Ascending aorta (tissue), 2 donors: ENCODE data around the gene SREBF2. TPM values are rescaled to one million over a fixed set of nuclear protein-coding genes. Genes with fewer than 3 reads are reported as not detected.
"Not testable (repeated sequence)": the region's sequence is repeated elsewhere in the genome, so short reads cannot be mapped to it uniquely, and the experiment has no call there.

ENCODE experiments used
- DNase-seq, 2 donors: peaks; one replicate each; pipeline ENCODE4 v3.0.0-alpha.2; 2019; ENCODE audit warnings: low spot score in 2 of 2
- H3K27ac ChIP-seq, 2 donors: fragments of 200-600 bp; sonication (generic); one replicate each; pipeline ENCODE4 v1.5.1; 2016 to 2017; ENCODE audit warnings: mild to moderate bottlenecking in 1 of 2
- H3K27me3 ChIP-seq: fragments of 200-600 bp; sonication (generic); one replicate; pipeline ENCODE4 v1.5.1; 2017
- H3K36me3 ChIP-seq, 2 donors: fragments of 200-600 bp; sonication (generic); one replicate each; pipeline ENCODE4 v1.5.1; 2016
- H3K4me1 ChIP-seq, 2 donors: fragments of 200-600 bp; sonication (generic); one replicate each; pipeline ENCODE4 v1.5.1; 2016 to 2017; ENCODE audit warnings: mild to moderate bottlenecking in 1 of 2
- H3K4me3 ChIP-seq, 2 donors: fragments of 200-600 bp; sonication (generic); one replicate each; pipeline ENCODE4 v1.5.1; 2016 to 2017; ENCODE audit warnings: mild to moderate bottlenecking in 1 of 2
- H3K9me3 ChIP-seq, 2 donors: fragments of 200-600 bp; sonication (generic); one replicate each; pipeline ENCODE4 v1.5.1; 2016
- intact Hi-C: fragments of 100-400 bp; cut with DNase I; formaldehyde crosslinking; loops from one replicate; pipeline ENCODE4 v1.15.1; 2023
- total RNA-seq: library from RNA; depleted of rRNA; stranded (reverse); fragments of >200 nt; gene quantifications from one replicate; pipeline ENCODE4 v1.1.0, GENCODE V29; 2016
- TF ChIP-seq, protein P1 (sequence below), 3 experiments: fragments of 200-600 bp in 2 of 3; fragments of 450-650 bp in 1 of 3; sonication (generic) in 2 of 3; IDR thresholded peaks; one replicate each; pipeline ENCODE4 v1.5.1; 2016 to 2019; ENCODE audit warnings: antibody characterized with exemption in 3 of 3, mild to moderate bottlenecking in 1 of 3, moderate library complexity in 1 of 3

Gene SREBF2
- total RNA-seq, 1 donor from 2014 or later, result 46.1 TPM

DNA sequence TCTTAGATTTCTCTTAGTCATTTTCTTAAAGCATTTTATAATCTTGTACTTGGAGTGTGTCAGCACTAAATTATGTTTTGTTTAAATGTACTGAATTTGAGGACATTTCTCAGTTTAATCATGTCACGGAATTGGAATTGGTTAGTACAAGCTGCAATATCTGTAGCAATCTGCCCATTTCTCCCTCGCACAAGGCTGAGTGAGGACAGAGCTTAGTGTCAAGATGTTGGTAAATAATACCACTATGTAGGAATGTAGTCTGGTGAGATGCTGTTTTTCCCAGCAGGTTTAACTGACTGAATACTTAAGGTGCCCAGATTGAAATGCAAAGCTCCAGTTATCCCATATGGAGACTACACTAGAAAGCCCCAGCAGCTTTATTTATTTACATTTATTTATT lies 30.6 kb downstream of the SREBF2 start:
- Histone ChIP-seq H3K4me3 (no peak overlapping the region), H3K9me3 (no peaks in the 10 kb centered on the region), H3K36me3 (peaks cover 14 to 20% of the 10 kb centered on the region in 2 donors), H3K27me3 (no peaks in the 10 kb centered on the region), H3K4me1 (no peaks in the 10 kb centered on the region), H3K27ac (no peak overlapping the region)
- intact Hi-C loops, result no loop called here
- no peak for DNase-seq
- TF ChIP-seq, protein P1, sequence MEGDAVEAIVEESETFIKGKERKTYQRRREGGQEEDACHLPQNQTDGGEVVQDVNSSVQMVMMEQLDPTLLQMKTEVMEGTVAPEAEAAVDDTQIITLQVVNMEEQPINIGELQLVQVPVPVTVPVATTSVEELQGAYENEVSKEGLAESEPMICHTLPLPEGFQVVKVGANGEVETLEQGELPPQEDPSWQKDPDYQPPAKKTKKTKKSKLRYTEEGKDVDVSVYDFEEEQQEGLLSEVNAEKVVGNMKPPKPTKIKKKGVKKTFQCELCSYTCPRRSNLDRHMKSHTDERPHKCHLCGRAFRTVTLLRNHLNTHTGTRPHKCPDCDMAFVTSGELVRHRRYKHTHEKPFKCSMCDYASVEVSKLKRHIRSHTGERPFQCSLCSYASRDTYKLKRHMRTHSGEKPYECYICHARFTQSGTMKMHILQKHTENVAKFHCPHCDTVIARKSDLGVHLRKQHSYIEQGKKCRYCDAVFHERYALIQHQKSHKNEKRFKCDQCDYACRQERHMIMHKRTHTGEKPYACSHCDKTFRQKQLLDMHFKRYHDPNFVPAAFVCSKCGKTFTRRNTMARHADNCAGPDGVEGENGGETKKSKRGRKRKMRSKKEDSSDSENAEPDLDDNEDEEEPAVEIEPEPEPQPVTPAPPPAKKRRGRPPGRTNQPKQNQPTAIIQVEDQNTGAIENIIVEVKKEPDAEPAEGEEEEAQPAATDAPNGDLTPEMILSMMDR (IDR thresholded peaks at IDR 0.05), result no peak

DNA sequence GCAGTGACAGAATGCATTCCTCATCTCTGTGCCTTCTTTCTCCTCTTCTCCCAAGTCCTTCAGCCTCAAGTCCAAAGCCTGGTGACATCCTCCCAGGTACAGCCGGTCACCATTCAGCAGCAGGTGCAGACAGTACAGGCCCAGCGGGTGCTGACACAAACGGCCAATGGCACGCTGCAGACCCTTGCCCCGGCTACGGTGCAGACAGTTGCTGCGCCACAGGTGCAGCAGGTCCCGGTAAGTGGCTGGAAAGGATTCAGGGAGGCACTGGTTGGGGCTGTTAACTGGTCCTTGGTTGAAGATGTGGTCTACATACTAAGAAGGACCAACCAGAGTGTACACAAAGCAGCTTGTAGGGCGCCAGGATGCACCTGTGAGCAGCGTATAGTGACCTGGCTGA lies 35.7 kb downstream of the SREBF2 start:
- Histone ChIP-seq H3K4me3 (no peak overlapping the region), H3K27me3 (no peaks in the 10 kb centered on the region), H3K9me3 (no peaks in the 10 kb centered on the region), H3K36me3 (peaks cover 48 to 66% of the 10 kb centered on the region in 2 donors), H3K4me1 (no peaks in the 10 kb centered on the region), H3K27ac (no peak overlapping the region)
- DNase-seq, result no peak
- TF ChIP-seq, protein P1 (IDR thresholded peaks at IDR 0.05), result no peak
- intact Hi-C loops, result no loop called here

DNA sequence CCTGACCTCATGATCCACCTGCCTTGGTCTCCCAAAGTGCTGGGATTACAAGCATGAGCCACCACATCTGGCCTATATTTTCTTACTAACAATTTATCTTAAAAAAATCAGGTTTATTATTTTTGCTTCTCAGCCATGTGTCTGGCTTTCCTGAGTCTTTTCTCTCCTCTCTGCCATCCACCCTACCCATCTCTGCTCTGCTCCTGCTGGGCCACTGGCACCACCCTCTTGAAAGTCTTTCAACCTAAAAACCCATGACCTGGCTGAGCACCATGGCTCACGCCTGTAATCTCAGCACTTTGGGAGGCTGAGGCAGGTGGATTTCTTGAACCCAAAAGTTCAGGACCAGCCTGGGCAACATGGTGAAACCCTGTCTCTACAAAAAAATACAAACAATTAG lies 37.2 kb downstream of the SREBF2 start:
- H3K9me3 ChIP-seq, DNase-seq, intact Hi-C loops, H3K27ac ChIP-seq, H3K4me1 ChIP-seq, H3K4me3 ChIP-seq, H3K27me3 ChIP-seq: not testable (repeated sequence)
- peaks cover 59 to 79% of the 10 kb centered on the region in 2 donors for H3K36me3 ChIP-seq

DNA sequence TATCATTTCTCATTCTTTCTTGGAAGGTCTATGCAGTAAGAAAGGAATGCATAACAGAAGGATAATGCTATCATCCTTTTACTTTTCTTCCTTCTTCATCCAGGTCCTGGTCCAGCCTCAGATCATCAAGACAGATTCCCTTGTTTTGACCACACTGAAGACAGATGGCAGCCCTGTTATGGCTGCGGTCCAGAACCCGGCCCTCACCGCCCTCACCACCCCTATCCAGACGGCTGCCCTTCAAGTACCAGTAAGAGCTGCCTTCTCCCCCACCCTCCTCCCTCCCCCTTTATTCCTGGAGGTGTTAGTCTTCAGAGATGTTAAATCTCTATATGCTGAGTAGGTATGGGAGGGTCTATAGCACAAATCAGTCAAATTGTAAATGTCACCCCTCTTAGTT lies 37.9 kb downstream of the SREBF2 start:
- intact Hi-C loops, result no loop called here
- no peaks in the 10 kb centered on the region for H3K4me1 ChIP-seq
- H3K36me3 ChIP-seq, result peaks cover 66 to 86% of the 10 kb centered on the region in 2 donors
- H3K4me3 ChIP-seq, result no peak overlapping the region
- H3K27ac ChIP-seq, result no peak overlapping the region
- no peaks in the 10 kb centered on the region for H3K9me3 ChIP-seq
- DNase-seq, result no peak
- H3K27me3 ChIP-seq, result no peaks in the 10 kb centered on the region
- TF ChIP-seq, protein P1 (IDR thresholded peaks at IDR 0.05), result no peak

DNA sequence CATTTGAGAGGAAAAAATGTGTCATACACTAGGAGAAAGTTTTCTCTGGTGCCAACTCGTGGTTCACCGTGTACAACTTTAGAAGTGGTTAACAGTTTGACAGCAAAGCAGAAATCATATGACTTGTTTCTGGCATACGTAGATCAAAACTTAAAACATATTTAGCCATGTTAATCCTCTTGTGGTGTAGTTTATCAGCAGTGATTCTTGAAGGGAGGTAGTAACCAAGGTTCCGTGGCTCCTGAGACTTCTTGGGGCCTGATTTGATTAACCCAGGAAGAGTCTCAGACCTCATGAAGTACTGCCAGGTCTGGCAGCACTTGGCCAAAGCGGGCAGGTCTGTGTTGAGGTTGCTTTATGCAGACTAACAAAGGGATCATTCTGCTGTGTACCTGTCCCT lies 40.5 kb downstream of the SREBF2 start:
- Histone ChIP-seq H3K36me3 (peaks cover 64 to 92% of the 10 kb centered on the region in 2 donors), H3K4me1 (no peaks in the 10 kb centered on the region), H3K27me3 (no peaks in the 10 kb centered on the region), H3K27ac (no peak overlapping the region), H3K4me3 (no peak overlapping the region), H3K9me3 (no peaks in the 10 kb centered on the region)
- intact Hi-C loops, result no loop called here
- TF ChIP-seq, protein P1 (IDR thresholded peaks at IDR 0.05), result no peak
- no peak for DNase-seq

DNA sequence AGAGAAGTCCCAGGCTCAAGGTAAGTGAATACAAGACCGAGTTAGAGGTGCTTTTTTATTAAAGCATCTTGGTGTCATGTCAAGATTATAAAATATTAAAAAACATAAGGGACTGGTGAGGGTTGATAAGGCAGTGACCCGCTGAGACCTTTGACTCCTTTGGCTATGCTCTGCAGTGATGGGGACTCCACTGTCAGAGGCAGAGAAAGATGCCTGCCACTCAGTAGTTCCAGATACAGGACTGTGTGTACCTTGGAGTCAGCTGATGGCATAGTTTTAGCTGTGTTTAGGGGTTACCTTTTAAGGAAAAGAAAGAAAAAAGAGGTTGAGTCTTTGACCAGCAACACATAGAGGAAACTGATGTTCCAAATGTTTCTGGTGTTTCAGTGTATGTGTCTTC lies 41.2 kb downstream of the SREBF2 start:
- intact Hi-C loops, result no loop called here

More for the DNA sequence above, 41.2 kb downstream of the SREBF2 start:
- Histone ChIP-seq H3K27me3 (no peaks in the 10 kb centered on the region), H3K36me3 (peaks cover 57 to 91% of the 10 kb centered on the region in 2 donors), H3K4me1 (no peaks in the 10 kb centered on the region), H3K9me3 (no peaks in the 10 kb centered on the region), H3K27ac (no peak overlapping the region), H3K4me3 (no peak overlapping the region)
- no peak for DNase-seq
- TF ChIP-seq, protein P1 (IDR thresholded peaks at IDR 0.05), result no peak
